CD4-positive, CD25-positive, alpha-beta regulatory T cell (primary cell): ENCODE results near the gene FCGR2B. TPM values are rescaled to one million over a fixed set of nuclear protein-coding genes. Genes with fewer than 3 reads are reported as not detected.
"Not testable (repeated sequence)": the region's sequence is repeated elsewhere in the genome, so short reads cannot be mapped to it uniquely, and the experiment has no call there.

Experiments
- ATAC-seq, 2 donors: fragments of 150-1000 bp; cut with Tn5 transposase; one replicate each; pipeline ENCODE4 v1.10.0; 2021; ENCODE audit warnings: low read depth in 2 of 2, moderate number of reproducible peaks in 2 of 2, moderate library complexity in 1 of 2
- DNase-seq, 3 donors: peaks; one replicate each; pipeline versions ENCODE4 v3.0.0 to v3.0.0-alpha.2; 2012 to 2022; ENCODE audit warnings: mixed read lengths in 1 of 3
- H3K27ac ChIP-seq: one replicate; pipeline ENCODE4 v1.7.0; 2013; ENCODE audit warnings: mild to moderate bottlenecking, low read length; ENCODE audit not compliant: insufficient read depth, poor library complexity, severe bottlenecking
- H3K27me3 ChIP-seq: one replicate; pipeline ENCODE4 v1.7.0; 2013; ENCODE audit warnings: low read length; ENCODE audit not compliant: control insufficient read depth, insufficient read depth
- H3K36me3 ChIP-seq: one replicate; pipeline ENCODE4 v1.7.0; 2013; ENCODE audit warnings: mild to moderate bottlenecking, low read length, moderate library complexity; ENCODE audit not compliant: control insufficient read depth, insufficient read depth
- H3K4me1 ChIP-seq: 2 replicates; pipeline ENCODE4 v1.7.0; 2013; ENCODE audit warnings: mild to moderate bottlenecking, low read length; ENCODE audit not compliant: insufficient read depth, control insufficient read depth, poor library complexity, severe bottlenecking
- H3K4me3 ChIP-seq: one replicate; pipeline ENCODE4 v1.7.0; 2013; ENCODE audit warnings: low read depth, mild to moderate bottlenecking, low read length, moderate library complexity
- H3K9me3 ChIP-seq, 2 experiments: 1 replicate in 1 of 2; 2 replicates in 1 of 2; pipeline ENCODE4 v1.7.0; 2013; ENCODE audit warnings: low read length in 2 of 2, mild to moderate bottlenecking in 1 of 2, moderate library complexity in 1 of 2; ENCODE audit not compliant: control insufficient read depth in 2 of 2
- H3K27ac Mint-ChIP-seq, 3 donors: one replicate each; pipeline ENCODE4 v1.8.0; 2020 to 2022; ENCODE audit warnings: mild to moderate bottlenecking in 3 of 3, mixed read lengths in 3 of 3, moderate library complexity in 2 of 3
- H3K27me3 Mint-ChIP-seq: one replicate; pipeline ENCODE4 v1.8.0; 2022; ENCODE audit warnings: mild to moderate bottlenecking, mixed read lengths
- H3K36me3 Mint-ChIP-seq: one replicate; pipeline ENCODE4 v1.8.0; 2020; ENCODE audit warnings: mixed read lengths
- H3K4me1 Mint-ChIP-seq, 4 donors: one replicate each; pipeline ENCODE4 v1.8.0; 2020 to 2022; ENCODE audit warnings: mixed read lengths in 4 of 4, mild to moderate bottlenecking in 1 of 4
- H3K4me3 Mint-ChIP-seq, 4 donors: one replicate each; pipeline ENCODE4 v1.8.0; 2020 to 2022; ENCODE audit warnings: mild to moderate bottlenecking in 4 of 4, mixed read lengths in 4 of 4, moderate library complexity in 3 of 4
- H3K9me3 Mint-ChIP-seq, 7 donors: one replicate each; pipeline ENCODE4 v1.8.0; 2020 to 2022; ENCODE audit warnings: mixed read lengths in 7 of 7, mild to moderate bottlenecking in 3 of 7, moderate library complexity in 2 of 7
- polyA plus RNA-seq, 4 donors: library from polyadenylated mRNA; unstranded; fragments of 300-500 nt; fragmentation: Illumina TruSeq; gene quantifications; one replicate each; pipeline ENCODE4 v1.2.3, GENCODE V29; 2021
- total RNA-seq: library from RNA; stranded (reverse); gene quantifications from one replicate; pipeline ENCODE4 v1.2.3, GENCODE V29; 2022

Gene FCGR2B
- total and polyA plus RNA-seq, 5 donors from 2014 or later, result 0.16 to 1.2 (median 0.53) TPM; not detected in 2

GRCh38 chr1:161725258-161725907 is 62.4 kb downstream of the FCGR2B start:
- Mint-ChIP-seq H3K4me1 (peaks cover 6 to 37% (median 24%) of the 10 kb centered on the region in 4 donors), H3K27ac (peak overlapping the region in 2 of 3 donors; percentile 71 to 86), H3K4me3 (peak overlapping the region; percentile 78 to 96 (median 94)), H3K27me3 (peaks cover 81% of the 10 kb centered on the region)
- H3K36me3 Mint-ChIP-seq, H3K27ac ChIP-seq, H3K9me3 ChIP-seq, ATAC-seq, H3K9me3 Mint-ChIP-seq, DNase-seq, H3K36me3 ChIP-seq: not testable (repeated sequence)
- H3K4me1 ChIP-seq, result peaks cover 26% of the 10 kb centered on the region
- peaks cover 18% of the 10 kb centered on the region for H3K27me3 ChIP-seq
- H3K4me3 ChIP-seq, result peak overlapping the region; percentile 70

GRCh38 chr1:161725908-161726472 is 63.0 kb downstream of the FCGR2B start:
- Histone ChIP-seq H3K27me3 (peaks cover 23% of the 10 kb centered on the region), H3K9me3 (no peaks in the 10 kb centered on the region), H3K4me3 (peak overlapping the region; percentile 70), H3K4me1 (peaks cover 26% of the 10 kb centered on the region), H3K36me3 (no peaks in the 10 kb centered on the region), H3K27ac (no peak overlapping the region)
- ATAC-seq (peak; percentile 25 to 32), DNase-seq (peak in 2 of 3 donors; percentile 39 to 45)
- Mint-ChIP-seq H3K4me1 (peaks cover 6 to 38% (median 24%) of the 10 kb centered on the region in 4 donors), H3K4me3 (peak overlapping the region; percentile 78 to 96 (median 94)), H3K27ac (peak overlapping the region; percentile 69 to 86 (median 71)), H3K9me3 (peaks cover 0 to 2% (median 0%) of the 10 kb centered on the region in 7 donors), H3K27me3 (peaks cover 78% of the 10 kb centered on the region), H3K36me3 (no peaks in the 10 kb centered on the region)

GRCh38 chr1:161726473-161727255 is 63.7 kb downstream of the FCGR2B start:
- Mint-ChIP-seq H3K4me1 (peaks cover 6 to 38% (median 24%) of the 10 kb centered on the region in 4 donors), H3K27ac (peak overlapping the region in 2 of 3 donors; percentile 71 to 86), H3K9me3 (peaks cover 0 to 2% (median 0%) of the 10 kb centered on the region in 7 donors), H3K36me3 (no peaks in the 10 kb centered on the region), H3K27me3 (peaks cover 78% of the 10 kb centered on the region), H3K4me3 (peak overlapping the region; percentile 93 to 96 (median 96))
- peaks cover 30% of the 10 kb centered on the region for H3K27me3 ChIP-seq
- DNase-seq (peak; percentile 52 to 64 (median 62)), ATAC-seq (peak; percentile 61 to 62)
- H3K9me3 ChIP-seq, result no peaks in the 10 kb centered on the region
- peaks cover 26% of the 10 kb centered on the region for H3K4me1 ChIP-seq
- peak overlapping the region; percentile 14 for H3K27ac ChIP-seq
- no peaks in the 10 kb centered on the region for H3K36me3 ChIP-seq
- peak overlapping the region; percentile 70 for H3K4me3 ChIP-seq

- Mint-ChIP-seq H3K27ac (peak overlapping the region; percentile 69 to 85 (median 77)), H3K4me1 (peaks cover 6 to 38% (median 24%) of the 10 kb centered on the region in 4 donors), H3K27me3 (peaks cover 77% of the 10 kb centered on the region), H3K9me3 (peaks cover 0 to 2% (median 0%) of the 10 kb centered on the region in 7 donors), H3K4me3 (peak overlapping the region; percentile 93 to 96 (median 96)), H3K36me3 (no peaks in the 10 kb centered on the region)
- Histone ChIP-seq H3K4me1 (peaks cover 26% of the 10 kb centered on the region), H3K9me3 (no peaks in the 10 kb centered on the region), H3K27ac (peak overlapping the region; percentile 14), H3K4me3 (peak overlapping the region; percentile 49), H3K27me3 (peaks cover 35% of the 10 kb centered on the region), H3K36me3 (no peaks in the 10 kb centered on the region)
- peak; percentile 12 to 61 (median 59) for DNase-seq
- peak; percentile 9 to 19 for ATAC-seq
These were observed 64.4 kb downstream of the FCGR2B start for GRCh38 chr1:161727256-161727924.

Other genes starting within 250 kb of the FCGR2B start
- gene FCGR2A, start 157.7 kb upstream of the FCGR2B start, total RNA-seq, result not detected
- under 1 TPM in 2 of 4 donors, not detected in 2; 0.17 to 0.76 TPM for gene FCGR2A, start 157.7 kb upstream of the FCGR2B start, polyA plus RNA-seq
- not detected for gene HSPA6, start 138.6 kb upstream of the FCGR2B start, total RNA-seq
- not detected for gene HSPA6, start 138.6 kb upstream of the FCGR2B start, polyA plus RNA-seq
- gene FCGR3A, start 113.3 kb upstream of the FCGR2B start, total RNA-seq, result not detected
- under 1 TPM in 3 of 4 donors, not detected in 1; 0.52 to 0.83 (median 0.79) TPM for gene FCGR3A, start 113.3 kb upstream of the FCGR2B start, polyA plus RNA-seq
- not detected for gene FCGR3B, start 32.0 kb upstream of the FCGR2B start, total RNA-seq
- not detected for gene FCGR3B, start 32.0 kb upstream of the FCGR2B start, polyA plus RNA-seq
- not detected for gene FCRLA, start 44.1 kb downstream of the FCGR2B start, total RNA-seq
- gene FCRLA, start 44.1 kb downstream of the FCGR2B start, polyA plus RNA-seq, result 1 to 10 TPM in 1 of 4 donors, under 1 TPM in 2, not detected in 1; 0.51 to 2.1 (median 0.51) TPM
- gene FCRLB, start 58.4 kb downstream of the FCGR2B start, total RNA-seq, result not detected
- gene FCRLB, start 58.4 kb downstream of the FCGR2B start, polyA plus RNA-seq, result under 1 TPM; 0.25 to 0.63 (median 0.51) TPM
- 15.2 TPM for gene DUSP12, start 86.6 kb downstream of the FCGR2B start, total RNA-seq
- gene DUSP12, start 86.6 kb downstream of the FCGR2B start, polyA plus RNA-seq, result 10 to 100 TPM; 53.9 to 69.9 (median 60.9) TPM
- 17.8 TPM for gene ATF6, start 103.2 kb downstream of the FCGR2B start, total RNA-seq
- 10 to 100 TPM; 13.5 to 16.5 (median 14.9) TPM for gene ATF6, start 103.2 kb downstream of the FCGR2B start, polyA plus RNA-seq